SIG-M5 (cell line): Measurements from ENCODE around the gene DRG2.

Experiments used
- DNase-seq: peaks from one replicate; lab custom pipeline; 2025; lab: John Stamatoyannopoulos, UW

Gene DRG2

DNA sequence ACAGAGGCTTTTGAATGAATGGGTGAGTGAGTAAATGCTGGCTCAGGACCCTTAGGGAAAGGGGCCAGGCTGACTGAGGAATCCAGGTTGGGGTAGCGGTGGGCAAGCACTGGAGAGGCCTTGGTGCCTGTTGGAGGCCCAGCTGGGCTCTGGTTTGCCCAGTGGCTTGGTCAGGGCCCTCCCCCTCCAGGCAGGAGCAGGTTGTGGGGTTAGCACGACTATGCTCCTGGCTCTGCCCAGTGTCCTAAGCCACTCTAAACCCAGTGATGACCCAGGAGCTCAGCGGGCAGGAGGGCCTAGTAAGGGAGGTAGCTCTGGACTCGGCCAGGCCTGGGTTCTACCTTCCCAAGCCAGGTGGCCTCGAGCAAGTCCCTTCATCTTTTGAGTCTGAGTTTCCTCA lies 28.3 kb downstream of the DRG2 start:
- DNase-seq: no peak

DNA sequence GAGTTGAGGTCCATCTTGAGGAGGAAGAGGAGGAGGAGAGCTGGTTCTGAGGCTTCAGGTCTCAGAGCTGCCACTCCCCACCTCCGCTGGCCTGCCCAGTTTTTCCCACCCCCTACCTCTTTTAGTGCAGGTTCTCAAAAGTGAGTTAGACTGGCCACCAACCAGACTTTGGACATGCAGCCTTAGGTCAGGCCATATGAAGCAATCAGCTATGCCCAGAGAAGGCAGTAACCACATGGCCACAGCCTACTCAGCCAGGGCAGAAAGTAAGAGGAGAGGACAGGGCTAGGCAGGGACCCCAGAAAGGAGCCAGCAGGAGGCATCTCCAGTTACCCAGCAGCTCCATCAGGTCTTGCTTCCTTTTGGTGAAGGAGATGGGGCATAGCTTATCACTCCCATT lies 29.8 kb downstream of the DRG2 start:
- DNase-seq: no peak

DNA sequence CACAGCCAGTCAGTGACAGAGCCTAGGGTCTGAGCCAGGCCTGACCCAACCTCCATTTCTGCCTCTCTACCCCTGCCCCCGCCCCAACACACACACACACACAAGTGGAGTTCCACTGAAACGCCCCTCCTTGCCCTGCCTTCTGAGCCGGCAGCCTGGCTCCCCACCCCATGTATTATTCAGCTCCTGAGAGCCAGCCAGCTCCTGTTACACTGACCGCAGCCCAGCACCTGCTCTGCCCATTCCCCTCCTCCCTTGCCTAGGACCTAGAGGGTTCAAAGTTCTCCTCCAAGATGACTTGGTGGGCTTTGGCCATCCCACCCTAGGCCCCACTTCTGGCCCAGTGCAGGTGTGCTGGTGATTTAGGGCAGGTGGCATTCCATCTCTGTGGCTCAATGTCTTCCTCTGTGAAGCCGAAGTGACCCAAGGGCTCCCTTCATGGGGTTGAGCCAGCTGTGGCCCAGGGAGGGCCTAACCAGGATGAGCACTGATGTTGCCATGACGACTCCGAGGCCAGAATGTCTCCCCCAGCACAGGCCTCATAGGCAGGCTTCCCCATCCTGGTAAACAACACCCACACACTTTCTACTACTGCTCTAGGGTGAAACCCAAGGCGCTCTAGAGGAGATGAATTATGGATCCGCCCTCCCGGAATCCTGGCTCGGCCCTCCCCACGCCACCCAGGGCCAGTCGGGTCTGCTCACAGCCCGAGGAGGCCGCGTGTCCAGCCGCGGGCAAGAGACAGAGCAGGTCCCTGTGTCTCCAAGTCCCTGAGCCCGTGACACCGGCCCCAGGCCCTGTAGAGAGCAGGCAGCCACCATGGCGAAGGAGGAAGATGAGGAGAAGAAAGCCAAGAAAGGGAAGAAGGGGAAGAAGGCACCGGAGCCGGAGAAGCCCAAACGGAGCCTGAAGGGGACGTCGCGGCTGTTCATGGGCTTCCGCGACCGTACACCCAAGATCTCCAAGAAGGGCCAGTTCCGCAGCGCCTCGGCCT lies 30.5 kb downstream of the DRG2 start:
- DNase-seq: no peak

DNA sequence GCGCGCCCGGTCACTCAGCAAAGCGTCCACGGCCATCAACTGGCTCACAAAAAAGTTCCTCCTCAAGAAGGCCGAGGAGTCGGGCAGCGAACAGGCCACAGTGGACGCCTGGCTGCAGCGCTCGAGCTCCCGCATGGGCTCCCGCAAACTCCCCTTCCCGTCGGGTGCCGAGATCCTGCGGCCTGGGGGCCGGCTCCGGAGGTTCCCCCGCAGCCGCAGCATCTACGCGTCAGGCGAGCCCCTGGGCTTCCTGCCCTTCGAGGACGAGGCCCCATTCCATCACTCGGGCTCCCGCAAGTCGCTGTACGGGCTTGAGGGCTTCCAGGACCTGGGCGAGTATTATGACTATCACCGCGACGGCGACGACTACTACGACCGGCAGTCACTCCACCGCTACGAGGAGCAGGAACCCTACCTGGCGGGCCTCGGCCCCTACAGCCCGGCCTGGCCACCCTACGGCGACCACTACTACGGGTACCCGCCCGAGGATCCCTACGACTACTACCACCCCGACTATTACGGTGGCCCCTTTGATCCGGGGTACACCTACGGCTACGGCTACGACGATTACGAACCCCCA lies 31.5 kb downstream of the DRG2 start:
- DNase-seq: no peak

DNA sequence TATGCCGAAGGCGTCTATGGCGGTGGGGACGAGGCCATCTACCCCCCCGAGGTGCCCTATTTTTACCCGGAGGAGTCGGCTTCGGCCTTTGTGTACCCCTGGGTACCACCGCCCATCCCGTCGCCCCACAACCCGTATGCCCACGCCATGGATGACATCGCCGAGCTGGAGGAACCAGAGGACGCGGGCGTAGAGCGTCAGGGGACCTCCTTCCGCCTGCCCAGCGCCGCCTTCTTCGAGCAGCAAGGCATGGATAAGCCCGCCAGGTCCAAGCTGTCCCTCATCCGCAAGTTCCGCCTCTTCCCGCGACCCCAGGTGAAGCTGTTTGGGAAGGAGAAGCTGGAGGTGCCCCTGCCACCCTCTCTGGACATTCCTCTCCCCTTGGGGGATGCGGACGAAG lies 32.2 kb downstream of the DRG2 start:
- DNase-seq: no peak

DNA sequence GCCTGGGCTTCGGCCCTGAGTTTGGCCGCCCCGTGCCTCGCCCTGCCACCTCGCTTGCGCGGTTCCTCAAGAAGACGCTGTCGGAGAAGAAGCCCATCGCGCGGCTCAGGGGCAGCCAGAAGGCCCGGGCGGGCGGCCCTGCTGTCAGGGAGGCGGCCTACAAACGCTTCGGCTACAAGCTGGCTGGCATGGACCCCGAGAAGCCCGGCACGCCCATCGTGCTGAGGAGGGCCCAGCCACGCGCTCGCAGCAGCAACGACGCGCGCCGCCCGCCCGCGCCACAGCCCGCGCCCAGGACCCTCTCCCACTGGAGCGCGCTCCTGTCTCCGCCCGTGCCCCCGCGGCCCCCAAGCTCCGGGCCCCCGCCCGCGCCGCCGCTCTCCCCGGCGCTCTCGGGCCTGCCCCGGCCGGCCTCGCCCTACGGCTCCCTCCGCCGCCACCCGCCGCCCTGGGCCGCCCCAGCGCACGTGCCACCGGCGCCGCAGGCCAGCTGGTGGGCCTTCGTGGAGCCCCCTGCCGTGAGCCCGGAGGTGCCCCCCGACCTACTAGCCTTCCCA lies 32.8 kb downstream of the DRG2 start:
- DNase-seq: no peak

DNA sequence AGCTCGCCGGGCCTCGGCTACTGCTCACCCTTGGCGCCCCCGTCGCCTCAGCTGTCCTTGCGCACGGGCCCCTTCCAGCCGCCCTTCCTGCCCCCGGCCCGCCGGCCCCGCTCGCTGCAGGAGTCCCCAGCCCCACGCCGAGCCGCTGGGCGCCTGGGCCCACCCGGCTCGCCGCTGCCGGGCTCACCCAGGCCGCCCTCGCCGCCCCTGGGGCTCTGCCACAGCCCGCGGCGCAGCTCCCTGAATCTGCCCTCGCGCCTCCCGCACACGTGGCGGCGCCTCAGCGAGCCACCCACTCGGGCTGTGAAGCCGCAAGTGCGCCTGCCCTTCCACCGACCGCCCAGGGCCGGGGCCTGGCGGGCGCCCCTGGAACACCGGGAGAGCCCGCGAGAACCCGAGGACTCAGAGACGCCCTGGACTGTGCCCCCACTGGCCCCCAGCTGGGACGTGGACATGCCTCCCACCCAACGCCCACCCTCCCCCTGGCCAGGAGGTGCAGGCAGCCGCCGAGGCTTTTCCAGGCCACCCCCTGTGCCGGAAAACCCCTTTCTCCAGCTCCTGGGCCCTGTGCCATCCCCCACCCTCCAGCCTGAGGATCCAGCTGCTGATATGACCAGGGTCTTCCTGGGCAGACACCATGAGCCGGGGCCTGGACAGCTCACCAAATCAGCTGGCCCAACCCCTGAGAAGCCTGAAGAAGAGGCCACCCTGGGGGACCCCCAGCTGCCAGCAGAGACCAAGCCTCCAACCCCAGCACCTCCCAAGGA lies 33.6 kb downstream of the DRG2 start:
- DNase-seq: no peak

DNA sequence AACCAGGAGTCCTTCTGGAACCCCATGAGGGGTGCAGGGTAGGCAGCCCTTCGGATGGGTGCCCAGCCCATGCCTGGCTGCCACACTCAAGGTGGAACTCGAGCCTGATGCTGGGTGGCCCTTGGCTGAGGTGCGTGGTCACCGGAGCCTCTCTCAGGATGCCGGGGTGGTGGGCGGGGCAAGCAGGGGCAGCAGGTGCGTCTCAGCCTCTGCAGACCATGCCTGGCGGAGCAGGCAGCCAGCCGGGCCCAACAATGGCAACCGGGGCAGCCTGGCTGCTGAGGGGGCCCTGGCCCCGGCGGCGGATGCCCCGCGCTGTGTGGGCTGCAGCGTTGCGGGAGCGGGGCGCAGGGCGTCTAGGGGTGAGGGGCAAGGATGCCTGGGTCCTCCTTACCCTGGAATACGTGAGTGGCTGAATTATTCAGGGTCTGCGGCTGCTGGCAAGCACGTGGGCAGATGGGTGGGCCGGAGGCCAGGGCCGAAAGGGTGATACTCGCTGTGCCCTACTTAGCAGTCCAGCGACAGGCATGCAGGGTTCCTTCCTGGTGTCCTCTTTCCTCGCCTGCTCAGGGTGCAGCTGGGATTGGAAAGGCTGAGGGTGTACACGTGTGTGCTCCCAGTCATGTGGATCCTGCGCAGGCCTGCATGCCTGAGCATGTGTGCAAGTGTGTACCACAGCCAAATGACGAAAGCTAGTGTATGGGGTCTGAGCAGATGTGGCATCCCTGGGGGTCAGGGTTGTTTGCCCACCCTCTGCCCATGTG lies 35.4 kb downstream of the DRG2 start:
- no peak for DNase-seq

DNA sequence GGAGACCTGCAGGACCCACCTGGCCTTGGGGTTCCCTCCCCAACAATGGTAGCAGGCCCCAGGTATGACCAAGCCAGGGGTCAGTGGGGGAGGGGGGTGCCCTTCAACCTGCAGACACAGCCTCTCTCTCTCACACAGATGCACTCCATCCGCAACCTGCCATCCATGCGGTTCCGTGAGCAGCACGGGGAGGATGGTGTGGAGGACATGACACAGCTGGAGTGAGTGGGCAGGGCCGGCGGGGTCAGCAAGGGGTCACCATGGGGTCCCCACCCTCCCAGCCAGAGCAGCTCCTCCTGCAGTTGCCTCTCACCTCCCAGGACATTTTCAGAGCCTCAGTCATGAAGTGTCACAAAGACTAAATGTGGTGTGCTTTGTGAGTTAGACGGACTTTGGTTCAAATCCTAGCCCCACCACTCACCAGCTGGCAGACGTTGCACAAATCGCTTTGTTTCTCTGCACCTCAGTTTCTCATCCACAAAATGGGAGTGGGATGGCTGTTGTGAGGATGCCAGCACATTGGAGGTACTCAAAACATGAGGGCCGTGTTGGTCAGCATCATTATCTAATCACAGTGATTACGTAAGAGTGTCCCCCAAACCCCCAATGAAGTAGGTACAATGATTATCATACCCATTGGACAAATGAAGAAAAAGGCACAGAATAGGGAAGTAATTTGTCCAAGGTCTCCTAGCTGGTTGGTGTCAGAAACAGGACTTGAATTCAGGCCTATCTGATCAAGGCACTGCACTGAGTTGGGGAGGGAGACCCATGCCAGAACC lies 36.8 kb downstream of the DRG2 start:
- DNase-seq: no peak

DNA sequence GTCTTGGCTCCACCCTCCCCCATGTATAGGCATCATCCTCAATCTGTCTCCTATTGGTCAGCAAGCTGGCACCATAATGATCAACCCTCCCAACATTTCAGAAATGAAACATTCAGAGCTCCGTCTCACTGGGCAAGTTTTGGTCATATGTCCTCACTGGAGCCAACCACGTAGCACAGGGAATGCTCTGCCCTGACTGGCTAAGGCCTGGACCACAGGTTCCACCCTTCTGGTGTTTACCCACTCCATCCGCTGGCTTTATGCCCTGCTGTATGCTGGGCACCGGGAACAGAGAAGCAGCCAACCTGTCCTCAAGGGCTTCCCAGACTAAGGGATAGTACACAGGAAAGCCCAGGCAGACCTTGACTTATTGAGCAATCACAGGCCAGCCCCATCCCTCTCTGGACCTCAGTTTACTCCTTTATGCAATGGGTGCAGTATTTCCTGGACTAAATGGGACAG lies 41.3 kb downstream of the DRG2 start:
- DNase-seq: no peak

DNA sequence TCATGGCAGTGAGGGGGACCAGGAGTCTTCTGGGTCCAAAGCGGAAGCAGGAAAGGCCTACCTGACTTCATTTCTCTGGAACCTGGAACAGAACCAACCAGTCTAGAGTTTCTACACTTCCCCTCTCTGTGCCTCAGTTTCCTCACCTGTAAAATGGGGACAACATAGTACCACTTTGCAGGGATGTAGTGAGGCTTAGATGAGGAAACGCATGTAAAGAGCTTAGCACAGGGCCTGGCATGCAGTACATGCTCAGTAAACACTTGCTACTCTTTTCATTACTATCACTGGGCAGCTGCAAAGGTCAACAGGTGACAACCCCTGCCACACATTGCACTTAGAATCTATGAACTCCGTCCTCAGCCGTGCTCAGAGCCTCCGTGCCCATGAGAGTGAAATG lies 45.0 kb downstream of the DRG2 start:
- no peak for DNase-seq

DNA sequence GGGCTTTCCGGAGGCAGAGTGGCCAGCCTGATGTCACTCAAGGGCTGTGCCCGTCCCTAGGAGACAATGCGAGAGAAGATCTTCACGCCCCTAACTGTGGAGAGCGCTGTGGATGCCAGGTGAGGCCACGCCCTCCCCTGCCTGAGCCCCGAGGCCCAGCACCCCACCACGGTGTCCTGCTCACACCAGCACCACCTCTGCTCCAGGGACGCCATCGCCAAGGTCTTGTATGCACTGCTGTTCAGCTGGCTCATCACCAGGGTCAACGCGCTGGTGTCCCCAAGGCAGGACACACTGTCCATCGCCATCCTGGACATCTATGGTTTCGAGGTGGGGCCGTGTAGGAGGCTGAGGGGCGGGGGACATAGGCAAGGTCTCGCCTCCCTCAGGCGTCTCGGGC lies 48.6 kb downstream of the DRG2 start:
- DNase-seq: no peak

DNA sequence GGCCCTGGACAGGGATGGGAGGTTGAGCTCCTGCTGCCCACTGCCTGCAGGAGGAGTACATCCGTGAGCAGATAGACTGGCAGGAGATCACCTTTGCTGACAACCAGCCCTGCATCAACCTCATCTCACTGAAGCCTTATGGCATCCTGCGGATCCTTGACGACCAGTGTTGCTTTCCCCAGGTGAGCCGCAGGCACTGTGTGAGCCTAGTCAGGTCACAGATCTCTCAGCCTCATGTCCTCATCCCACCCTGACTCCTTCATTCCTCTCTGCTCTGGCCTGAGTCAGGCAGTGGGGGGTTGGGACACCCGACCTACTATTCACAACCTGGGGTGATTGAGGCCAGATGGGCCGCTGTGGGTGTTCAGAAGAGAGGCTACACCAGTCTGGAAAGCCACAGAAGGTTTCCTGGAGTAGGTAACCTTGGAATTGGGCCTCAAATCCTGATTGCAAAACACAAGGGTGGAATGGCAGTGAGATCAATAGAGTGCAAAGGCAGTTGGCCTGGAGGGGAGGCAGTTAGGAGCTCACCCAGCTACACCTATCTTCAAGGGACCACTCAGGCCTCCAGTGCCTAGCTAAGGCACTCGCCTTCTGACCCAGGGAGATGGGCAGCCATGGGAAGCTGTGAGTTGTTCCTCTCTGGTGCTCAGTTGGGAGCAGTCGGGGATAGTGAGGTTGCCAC lies 50.5 kb downstream of the DRG2 start:
- DNase-seq: no peak

DNA sequence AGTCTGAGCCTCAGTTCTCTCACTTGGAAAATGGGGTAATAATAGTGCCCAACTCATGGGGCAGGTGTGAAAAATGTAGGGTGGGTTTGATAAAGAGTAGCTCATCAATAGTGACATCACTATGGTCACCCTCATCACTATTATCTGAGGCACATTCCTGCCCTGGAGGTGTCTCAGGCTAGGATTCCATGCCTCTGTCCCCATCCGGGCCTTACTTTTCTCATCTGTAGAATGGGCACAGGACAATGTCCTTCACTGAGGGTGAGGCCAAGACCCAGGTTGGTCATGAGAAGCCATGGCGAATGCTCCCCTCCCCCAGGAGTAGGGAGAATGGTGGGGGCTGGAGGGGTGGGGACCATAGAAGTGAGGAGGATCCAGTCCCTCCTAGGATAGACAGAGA lies 51.3 kb downstream of the DRG2 start:
- no peak for DNase-seq

DNA sequence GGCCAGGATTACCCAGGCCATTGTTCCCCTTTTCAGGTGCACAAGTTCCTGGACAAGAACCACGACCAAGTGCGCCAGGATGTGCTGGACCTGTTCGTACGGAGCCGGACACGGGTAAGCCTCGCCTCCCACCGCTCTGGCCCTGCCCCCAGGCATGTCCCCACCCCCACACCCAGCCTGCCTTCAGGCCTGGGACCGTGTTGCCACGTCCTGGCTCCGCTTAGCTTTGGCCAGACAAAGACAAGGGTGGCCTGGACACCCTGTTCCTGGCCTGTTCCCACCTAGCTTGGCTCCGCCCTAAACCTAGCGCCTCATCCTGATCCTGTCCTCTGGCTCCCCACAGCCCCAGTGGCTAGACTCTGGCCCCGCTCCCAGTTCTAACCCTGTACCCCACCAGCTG lies 51.8 kb downstream of the DRG2 start:
- no peak for DNase-seq

DNA sequence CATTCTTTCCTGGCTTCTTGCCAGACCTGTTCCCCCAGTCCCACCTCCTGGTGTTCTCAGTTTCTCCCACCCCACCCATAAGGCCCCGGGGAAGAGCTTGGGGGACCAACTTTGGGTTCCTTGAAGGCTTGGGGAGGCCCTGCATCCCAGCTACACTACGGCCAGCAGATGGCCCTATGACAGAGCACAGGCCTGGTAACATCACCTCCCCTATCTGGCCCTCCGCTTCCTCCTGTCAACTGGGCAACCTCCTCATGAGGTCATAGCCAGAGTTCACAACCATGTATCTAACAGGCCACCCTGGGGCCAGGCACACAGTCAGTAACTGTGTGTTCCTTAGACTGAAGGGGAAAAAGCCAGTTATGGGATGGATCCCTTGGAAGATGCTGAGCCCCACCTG lies 52.2 kb downstream of the DRG2 start:
- no peak for DNase-seq

DNA sequence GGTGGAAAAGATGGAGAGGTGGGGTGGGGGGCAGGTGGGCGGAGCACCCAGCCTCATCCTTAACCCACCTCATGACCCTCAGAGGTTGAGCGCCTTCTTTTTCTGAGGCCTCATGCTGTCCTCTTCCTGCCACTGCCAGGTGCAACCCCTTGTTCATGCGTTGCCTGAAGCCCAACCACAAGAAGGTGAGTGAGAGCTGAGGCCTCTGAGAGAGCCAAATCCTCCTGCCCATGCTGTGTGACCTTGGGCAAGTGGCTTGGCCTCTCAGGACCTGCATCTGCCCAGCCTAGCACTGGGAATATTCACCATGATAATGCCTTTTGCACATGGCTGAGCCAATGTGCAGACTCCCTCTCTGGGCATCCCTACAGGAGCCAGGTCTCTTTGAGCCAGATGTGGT lies 52.9 kb downstream of the DRG2 start:
- DNase-seq: no peak

DNA sequence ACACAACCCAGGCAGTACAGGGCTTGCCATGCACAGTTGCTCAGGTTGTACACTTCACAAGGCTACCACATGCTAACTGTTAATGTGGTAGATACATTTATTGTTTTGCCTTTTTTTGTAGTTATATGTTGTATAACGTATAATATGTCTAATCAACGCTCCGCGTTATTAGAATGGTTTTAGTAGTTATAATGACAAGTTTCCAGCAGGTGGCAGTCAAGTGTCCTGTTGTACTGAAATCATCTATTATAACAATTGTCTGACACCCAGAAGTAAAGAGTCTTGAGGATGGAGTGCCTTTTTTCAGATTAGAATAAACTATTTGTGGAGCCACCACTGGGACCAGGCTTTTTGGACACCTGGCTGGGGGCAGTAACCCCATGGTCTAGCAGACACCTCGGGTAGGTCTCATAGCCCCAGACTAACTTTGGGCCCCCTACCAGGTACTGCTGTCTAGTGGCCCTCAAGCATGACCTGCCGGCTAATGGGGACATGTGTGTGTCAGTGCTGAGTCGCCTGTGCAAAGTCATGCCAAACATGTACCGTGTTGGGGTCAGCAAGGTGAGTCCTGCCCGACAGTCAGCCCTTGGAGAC lies 53.6 kb downstream of the DRG2 start:
- DNase-seq: no peak

DNA sequence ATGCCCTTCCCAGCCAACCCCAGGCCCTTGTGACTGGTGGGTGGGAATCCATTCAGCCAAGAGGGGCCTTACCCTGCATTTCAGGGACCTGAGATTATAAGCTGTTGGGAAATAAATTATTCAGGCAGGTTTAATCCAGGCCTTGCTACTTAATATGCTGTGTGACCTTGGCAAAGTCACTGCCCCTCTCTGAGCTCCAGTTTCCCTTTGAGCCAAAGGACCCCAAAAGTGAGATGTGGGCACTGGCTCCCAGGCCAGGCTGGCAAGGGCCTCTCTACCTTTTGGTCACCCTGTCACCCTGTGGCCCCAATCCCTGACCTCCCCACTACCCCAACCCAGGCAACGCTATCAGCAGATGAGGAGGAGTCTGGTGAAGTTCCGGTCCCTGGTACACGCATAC lies 54.7 kb downstream of the DRG2 start:
- DNase-seq: no peak
